Psoas muscle (tissue), 8 donors: ENCODE measurements around the gene PHKB. TPM values are rescaled to one million over a fixed set of nuclear protein-coding genes. Genes with fewer than 3 reads are reported as not detected.

ENCODE experiments used
- ATAC-seq, 4 donors: fragments of 200-7000 bp; cut with Tn5 transposase; one replicate each; pipeline ENCODE4 v1.9.1; 2020; ENCODE audit warnings: moderate library complexity in 3 of 4, mild to moderate bottlenecking in 2 of 4
- DNase-seq, 2 donors: peaks; one replicate each; pipeline ENCODE4 v3.0.0-alpha.2; 2020
- H3K27ac ChIP-seq: fragments of 200-600 bp; one replicate; pipeline ENCODE4 v1.8.0; 2022
- H3K27me3 ChIP-seq, 3 donors: fragments of 200-600 bp in 1 of 3; one replicate each; pipeline versions ENCODE4 v1.6.1 to v1.8.0; 2013 to 2022; ENCODE audit warnings: low read length in 2 of 3, mild to moderate bottlenecking in 2 of 3, moderate library complexity in 1 of 3; ENCODE audit not compliant: insufficient read depth in 3 of 3
- H3K36me3 ChIP-seq, 2 donors: fragments of 200-600 bp in 1 of 2; one replicate each; pipeline versions ENCODE4 v1.6.1 to v1.8.0; 2013 to 2022; ENCODE audit warnings: low read depth in 1 of 2, mild to moderate bottlenecking in 1 of 2, moderate library complexity in 1 of 2; ENCODE audit not compliant: insufficient read depth in 1 of 2
- H3K4me1 ChIP-seq: fragments of 200-600 bp; one replicate; pipeline ENCODE4 v1.8.0; 2022
- H3K4me3 ChIP-seq: fragments of 200-600 bp; one replicate; pipeline ENCODE4 v1.8.0; 2022; ENCODE audit warnings: mild to moderate bottlenecking
- H3K9me3 ChIP-seq: fragments of 200-600 bp; one replicate; pipeline ENCODE4 v1.8.0; 2022
- WGBS, 3 donors: extraction: QIAGEN DNeasy Blood & Tissue Kit; methylation state at CpG; one replicate each; pipeline versions ENCODE4 v1.1.6 to v1.1.7; 2013; 5-methylcytosine and 5-hydroxymethylcytosine counted together
- intact Hi-C, 2 donors: fragments of 100-400 bp; cut with DNase I; formaldehyde crosslinking; loops; one replicate each; pipeline versions ENCODE4 v1.11.0 to v1.14.2; 2022
- polyA plus RNA-seq, 3 donors: library from polyadenylated mRNA; stranded (reverse); fragments of 200-250 nt; gene quantifications; one replicate each; pipeline ENCODE4 v1.2.3, GENCODE V29; 2013
- total RNA-seq, 4 donors: library from RNA; stranded (reverse); fragmentation: NEBNext Ultra II Directional in 2 of 4; extraction: Animal tissue kit (Norgen Biotek cat#: 25700) in 2 of 4; gene quantifications; one replicate each; pipeline versions ENCODE4 v1.2.1 to v1.2.4, GENCODE V29; 2021 to 2023
- TF ChIP-seq, protein P1 (sequence below): fragments of 200-600 bp; IDR thresholded peaks from one replicate; pipeline ENCODE4 v1.8.0; 2022; ENCODE audit warnings: antibody characterized with exemption
- donor health status: healthy with polysubstance abuse.
- donor health status: DM: no; HTN: no; CAD: no; lungs with moderate emphysema.
- donor health status: Bipolar disorder and iron deficiency.
- donor health status: healthy.
- donor health status: DM: yes; HTN: yes; CAD: no.
- donor health status: DM: no; HTN: no; CAD: no.
- donor health status: DM: no; HTN: no; CAD: no.
- donor health status: DM: yes; HTN: yes; CAD: no.

The PHKB gene
- total and polyA plus RNA-seq, 7 donors: 18.8 to 87.7 (median 71.0) TPM

GRCh38 chr16:47731252-47731651 is 270.1 kb downstream of the PHKB start:
- H3K9me3 ChIP-seq: no peaks in the 10 kb centered on the region
- intact Hi-C loops: no loop called here
- no peaks in the 10 kb centered on the region for H3K36me3 ChIP-seq
- DNase-seq (no peak), ATAC-seq (no peak)
- WGBS, 3 donors: 57 to 64% (median 60%) methylated on average over 2 of the region's 2 CpGs
- H3K4me1 ChIP-seq: no peaks in the 10 kb centered on the region
- H3K27ac ChIP-seq: no peak overlapping the region
- TF ChIP-seq, protein P1, sequence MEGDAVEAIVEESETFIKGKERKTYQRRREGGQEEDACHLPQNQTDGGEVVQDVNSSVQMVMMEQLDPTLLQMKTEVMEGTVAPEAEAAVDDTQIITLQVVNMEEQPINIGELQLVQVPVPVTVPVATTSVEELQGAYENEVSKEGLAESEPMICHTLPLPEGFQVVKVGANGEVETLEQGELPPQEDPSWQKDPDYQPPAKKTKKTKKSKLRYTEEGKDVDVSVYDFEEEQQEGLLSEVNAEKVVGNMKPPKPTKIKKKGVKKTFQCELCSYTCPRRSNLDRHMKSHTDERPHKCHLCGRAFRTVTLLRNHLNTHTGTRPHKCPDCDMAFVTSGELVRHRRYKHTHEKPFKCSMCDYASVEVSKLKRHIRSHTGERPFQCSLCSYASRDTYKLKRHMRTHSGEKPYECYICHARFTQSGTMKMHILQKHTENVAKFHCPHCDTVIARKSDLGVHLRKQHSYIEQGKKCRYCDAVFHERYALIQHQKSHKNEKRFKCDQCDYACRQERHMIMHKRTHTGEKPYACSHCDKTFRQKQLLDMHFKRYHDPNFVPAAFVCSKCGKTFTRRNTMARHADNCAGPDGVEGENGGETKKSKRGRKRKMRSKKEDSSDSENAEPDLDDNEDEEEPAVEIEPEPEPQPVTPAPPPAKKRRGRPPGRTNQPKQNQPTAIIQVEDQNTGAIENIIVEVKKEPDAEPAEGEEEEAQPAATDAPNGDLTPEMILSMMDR: no peak
- no peak overlapping the region for H3K4me3 ChIP-seq
- no peaks in the 10 kb centered on the region for H3K27me3 ChIP-seq

- Histone ChIP-seq H3K9me3 (no peaks in the 10 kb centered on the region), H3K27me3 (no peaks in the 10 kb centered on the region), H3K4me1 (no peaks in the 10 kb centered on the region), H3K36me3 (no peaks in the 10 kb centered on the region), H3K4me3 (no peak overlapping the region), H3K27ac (no peak overlapping the region)
- WGBS, 3 donors: 87 to 92% (median 88%) methylated on average over 3 of the region's 3 CpGs
- TF ChIP-seq, protein P1: no peak
- intact Hi-C loops: no loop called here
- DNase-seq (no peak), ATAC-seq (no peak)
Observed at GRCh38 chr16:47732122-47732521, 271.0 kb downstream of the PHKB start.

DNA sequence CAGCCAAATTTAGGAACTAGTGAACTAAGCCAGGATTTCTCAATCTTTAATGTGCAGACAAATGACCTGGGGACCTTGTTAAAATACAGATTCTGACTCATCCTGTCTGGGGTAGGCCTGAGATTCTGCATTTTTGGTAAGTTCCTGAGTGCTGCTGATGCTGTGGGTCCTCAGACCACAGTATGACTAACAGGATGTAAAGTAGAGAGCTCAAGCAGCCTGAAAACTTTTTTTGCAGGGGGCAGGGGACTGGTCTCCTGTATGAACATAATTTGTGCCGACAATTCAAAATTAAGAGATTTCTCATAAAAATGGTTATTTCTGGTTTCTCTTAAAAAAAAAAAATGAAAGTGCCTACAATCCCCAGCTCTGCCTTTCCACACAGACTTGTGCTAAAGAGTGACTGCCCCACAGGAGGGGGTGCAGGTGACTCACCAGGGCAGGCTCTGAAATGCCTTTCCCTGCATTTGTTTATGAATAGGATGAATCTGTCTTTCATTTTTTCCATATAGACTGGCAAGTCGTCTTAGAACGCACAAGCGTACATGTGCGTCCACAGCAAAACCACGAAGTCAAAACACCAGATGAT is 271.5 kb downstream of the PHKB start:
- WGBS, 3 donors: 87 to 89% (median 87%) methylated on average over 6 of the region's 6 CpGs
- intact Hi-C loops: no loop called here
- DNase-seq (no peak), ATAC-seq (no peak)
- Histone ChIP-seq H3K27ac (no peak overlapping the region), H3K4me3 (no peak overlapping the region), H3K9me3 (no peaks in the 10 kb centered on the region), H3K4me1 (no peaks in the 10 kb centered on the region), H3K27me3 (no peaks in the 10 kb centered on the region), H3K36me3 (no peaks in the 10 kb centered on the region)
- TF ChIP-seq, protein P1: no peak

- WGBS, 3 donors: 72 to 81% (median 77%) methylated on average over 6 of the region's 6 CpGs
- no peak for ATAC-seq
- Histone ChIP-seq H3K36me3 (no peaks in the 10 kb centered on the region), H3K4me1 (no peaks in the 10 kb centered on the region), H3K9me3 (no peaks in the 10 kb centered on the region), H3K27ac (no peak overlapping the region), H3K27me3 (no peaks in the 10 kb centered on the region), H3K4me3 (no peak overlapping the region)
- TF ChIP-seq, protein P1: no peak
- DNase-seq: no peak
- intact Hi-C loops: no loop called here
Observed at GRCh38 chr16:47734081-47734857, 273.1 kb downstream of the PHKB start.
